GM23338 (cell line): ENCODE data around the gene CARMIL1. TPM values are rescaled to one million over a fixed set of nuclear protein-coding genes. Genes with fewer than 3 reads are reported as not detected.
A peak's percentile ranks its signal among the peaks of the same experiment; 100 is the strongest.

ENCODE experiments used
- ATAC-seq: fragments of 200-7000 bp; cut with Tn5 transposase; 3 replicates; pipeline ENCODE4 v1.9.1; 2020
- DNase-seq: peaks from one replicate; pipeline ENCODE4 v3.0.0-alpha.2; 2015; ENCODE audit warnings: low spot score
- H2AFZ ChIP-seq: fragments of 200-600 bp; sonication (generic); 2 replicates; pipeline ENCODE4 v1.8.0; 2016; ENCODE audit warnings: antibody characterized with exemption, mild to moderate bottlenecking, moderate library complexity
- H3F3A ChIP-seq: fragments of 200-600 bp; sonication (generic); replicated peaks from 2 replicates; pipeline ENCODE4 v1.8.0; 2017; ENCODE audit warnings: antibody characterized with exemption, mixed run types, low read depth
- H3K27ac ChIP-seq: fragments of 200-600 bp; sonication (generic); 2 replicates; pipeline ENCODE4 v1.6.1; 2016; ENCODE audit warnings: low read depth
- H3K27me3 ChIP-seq: fragments of 200-600 bp; sonication (generic); 2 replicates; pipeline ENCODE4 v1.8.0; 2016; ENCODE audit warnings: mild to moderate bottlenecking, mixed run types, moderate library complexity; ENCODE audit not compliant: insufficient read depth
- H3K36me3 ChIP-seq: fragments of 200-600 bp; sonication (generic); 2 replicates; pipeline ENCODE4 v1.8.0; 2016; ENCODE audit warnings: mild to moderate bottlenecking; ENCODE audit not compliant: insufficient read depth
- H3K4me1 ChIP-seq: fragments of 200-600 bp; sonication (generic); 2 replicates; pipeline ENCODE4 v1.8.0; 2016; ENCODE audit warnings: mild to moderate bottlenecking, moderate library complexity; ENCODE audit not compliant: insufficient read depth
- H3K4me2 ChIP-seq: fragments of 200-600 bp; sonication (generic); 2 replicates; pipeline ENCODE4 v1.7.1; 2017; ENCODE audit warnings: mixed run types
- H3K4me3 ChIP-seq: fragments of 200-600 bp; sonication (generic); 2 replicates; pipeline ENCODE4 v1.6.1; 2016; ENCODE audit warnings: mixed run types
- H3K79me2 ChIP-seq: fragments of 200-600 bp; sonication (generic); replicated peaks from 2 replicates; pipeline ENCODE4 v1.8.0; 2017; ENCODE audit warnings: mild to moderate bottlenecking; ENCODE audit not compliant: insufficient read depth
- H3K9me2 ChIP-seq: fragments of 200-600 bp; sonication (generic); 2 replicates; pipeline ENCODE4 v1.8.0; 2017; ENCODE audit not compliant: insufficient read depth
- H4K20me1 ChIP-seq: fragments of 200-600 bp; sonication (generic); replicated peaks from 2 replicates; pipeline ENCODE4 v1.8.0; 2017; ENCODE audit warnings: mild to moderate bottlenecking; ENCODE audit not compliant: insufficient read depth
- H3K27ac Mint-ChIP-seq: 2 replicates; pipeline ENCODE4 v1.8.0; 2020; ENCODE audit warnings: inconsistent platforms, mild to moderate bottlenecking, moderate library complexity, mixed read lengths
- H3K27me3 Mint-ChIP-seq: 3 replicates; pipeline ENCODE4 v1.8.0; 2022; ENCODE audit warnings: low read depth, mild to moderate bottlenecking, moderate library complexity, mixed read lengths, inconsistent platforms; ENCODE audit not compliant: insufficient read depth, poor library complexity
- H3K36me3 Mint-ChIP-seq: 3 replicates; pipeline ENCODE4 v1.8.0; 2021; ENCODE audit warnings: low read depth, mild to moderate bottlenecking, inconsistent platforms, moderate library complexity, mixed read lengths
- H3K4me1 Mint-ChIP-seq: 3 replicates; pipeline ENCODE4 v1.8.0; 2020; ENCODE audit warnings: mild to moderate bottlenecking, inconsistent platforms, mixed read lengths
- H3K4me3 Mint-ChIP-seq: 3 replicates; pipeline ENCODE4 v1.8.0; 2021; ENCODE audit warnings: moderate library complexity, mild to moderate bottlenecking, inconsistent platforms, mixed read lengths
- H3K9me3 Mint-ChIP-seq: 3 replicates; pipeline ENCODE4 v1.8.0; 2020; ENCODE audit warnings: moderate library complexity, mild to moderate bottlenecking, inconsistent platforms, mixed read lengths
- CREB1 ChIP-seq: fragments of 250-450 bp; sonication (Bioruptor Pico); IDR thresholded peaks from 2 replicates; pipeline ENCODE4 v1.5.0; 2020; ENCODE audit warnings: low read depth, mild to moderate bottlenecking, moderate library complexity
- EZH2 ChIP-seq: fragments of 200-600 bp; sonication (generic); IDR thresholded peaks from one replicate; pipeline ENCODE4 v1.8.0; 2017; ENCODE audit warnings: antibody characterized with exemption, mild to moderate bottlenecking, low read depth; ENCODE audit not compliant: unreplicated experiment
- EZH2phosphoT487 ChIP-seq: fragments of 200-600 bp; sonication (generic); IDR thresholded peaks from one replicate; pipeline ENCODE4 v1.8.1; 2018; ENCODE audit warnings: antibody characterized with exemption; ENCODE audit not compliant: unreplicated experiment
- JUNB ChIP-seq: IDR thresholded peaks from one replicate; pipeline ENCODE4 v1.6.1; 2016; ENCODE audit warnings: antibody characterized with exemption; ENCODE audit not compliant: unreplicated experiment
- NANOG ChIP-seq: IDR thresholded peaks from 2 replicates; pipeline ENCODE4 v1.6.1; 2016; ENCODE audit warnings: antibody characterized with exemption, borderline replicate concordance
- POLR2AphosphoS5 ChIP-seq: IDR thresholded peaks from 2 replicates; pipeline ENCODE4 v1.6.1; 2016; ENCODE audit warnings: antibody characterized with exemption, low read depth
- STAT1 ChIP-seq: IDR thresholded peaks from one replicate; pipeline ENCODE4 v1.6.1; 2016; ENCODE audit warnings: antibody characterized with exemption; ENCODE audit not compliant: unreplicated experiment
- ZNF114 ChIP-seq: fragments of 250-450 bp; sonication (Bioruptor Pico); IDR thresholded peaks from 2 replicates; pipeline ENCODE4 v1.5.0; 2020; ENCODE audit warnings: mild to moderate bottlenecking, moderate library complexity
- ZNF331 ChIP-seq: fragments of 250-450 bp; sonication (Bioruptor Pico); IDR thresholded peaks from 2 replicates; pipeline ENCODE4 v1.5.0; 2020; ENCODE audit warnings: low read depth, mild to moderate bottlenecking, moderate library complexity
- ZNF462 ChIP-seq: fragments of 250-450 bp; sonication (Bioruptor Pico); IDR thresholded peaks from 2 replicates; pipeline ENCODE4 v1.5.0; 2020; ENCODE audit warnings: mild to moderate bottlenecking, moderate library complexity
- polyA plus RNA-seq: library from polyadenylated mRNA; unstranded; fragments of >200 nt; fragmentation: Nextera tagmentation; extraction: Ambion mirVana; gene quantifications from 2 replicates; pipeline ENCODE4 v1.2.1, GENCODE V29; 2016
- total RNA-seq: library from RNA; depleted of rRNA; stranded (reverse); fragments of >200 nt; shearing (Covaris generic); gene quantifications from 2 replicates; pipeline ENCODE4 v1.2.3, GENCODE V29; 2014
- TF ChIP-seq, protein P1 (sequence below): IDR thresholded peaks from 2 replicates; pipeline ENCODE4 v1.6.1; 2016; ENCODE audit warnings: antibody characterized with exemption
- TF ChIP-seq, protein P2 (sequence below), 2 experiments: fragments of 200-600 bp in 1 of 2; sonication (generic) in 1 of 2; conservative IDR thresholded peaks; 2 replicates each; pipeline versions ENCODE4 v1.5.1 to v1.6.1; 2016 to 2017; ENCODE audit warnings: antibody characterized with exemption in 2 of 2, low read depth in 2 of 2, mild to moderate bottlenecking in 2 of 2, moderate library complexity in 1 of 2
- TF ChIP-seq, protein P3 (sequence below): IDR thresholded peaks from one replicate; pipeline ENCODE4 v1.6.1; 2018; ENCODE audit warnings: antibody characterized with exemption; ENCODE audit not compliant: unreplicated experiment

CARMIL1 gene
- total and polyA plus RNA-seq, 2 experiments from 2014 or later = 43.2 to 66.9 TPM

DNA sequence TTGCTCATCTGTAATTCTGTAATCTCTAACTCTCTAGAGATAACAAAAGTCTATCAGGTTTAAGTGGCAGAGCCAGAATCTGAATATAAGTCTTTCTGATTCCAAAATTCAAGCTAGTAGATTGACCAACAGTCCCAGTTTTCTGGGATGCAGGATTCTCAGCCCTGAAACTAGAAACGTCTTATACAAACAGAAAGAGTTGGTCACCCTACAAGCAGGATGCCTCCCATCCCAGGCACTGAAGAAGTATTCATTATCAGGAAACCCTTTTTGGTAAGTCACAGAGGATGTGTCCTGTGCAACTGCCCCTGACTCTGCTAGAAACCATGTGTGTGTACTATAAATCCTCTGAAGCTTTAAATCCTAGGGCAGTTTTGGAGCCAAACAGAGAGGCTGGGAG is 135.0 kb downstream of the CARMIL1 start:
- no peak overlapping the region for H2AFZ ChIP-seq
- H3F3A ChIP-seq = no peaks in the 10 kb centered on the region
- peaks cover 8% of the 10 kb centered on the region for H3K27me3 Mint-ChIP-seq
- H3K4me3 Mint-ChIP-seq = no peak overlapping the region
- no peaks in the 10 kb centered on the region for H3K36me3 ChIP-seq
- H3K4me1 ChIP-seq = peaks cover 78% of the 10 kb centered on the region
- peaks cover 3% of the 10 kb centered on the region for H3K9me3 Mint-ChIP-seq
- H3K4me2 ChIP-seq = peak overlapping the region; percentile 66
- H3K9me2 ChIP-seq = no peaks in the 10 kb centered on the region
- peaks cover 89% of the 10 kb centered on the region for H3K79me2 ChIP-seq
- ATAC-seq (no peak), DNase-seq (no peak)
- peak overlapping the region; percentile 4; the same call in 1 of the 2 replicates for H3K27ac ChIP-seq
- H3K36me3 Mint-ChIP-seq = peaks cover 9% of the 10 kb centered on the region; the same call in 2 of the 3 replicates
- H3K4me3 ChIP-seq = no peak overlapping the region
- no peaks in the 10 kb centered on the region for H3K27me3 ChIP-seq
- H3K4me1 Mint-ChIP-seq = peaks cover 77% of the 10 kb centered on the region
- H4K20me1 ChIP-seq = no peaks in the 10 kb centered on the region
- H3K27ac Mint-ChIP-seq = peak overlapping the region; percentile 70; the same call in 1 of the 2 replicates
- TF ChIP-seq STAT1 (no peak), EZH2 (no peak), JUNB (no peak), EZH2phosphoT487 (no peak), POLR2AphosphoS5 (no peak), ZNF462 (no peak), ZNF114 (CRISPR knock-in tag) (no peak), CREB1 (no peak), NANOG (no peak), ZNF331 (CRISPR knock-in tag) (no peak)
- TF ChIP-seq, protein P1, sequence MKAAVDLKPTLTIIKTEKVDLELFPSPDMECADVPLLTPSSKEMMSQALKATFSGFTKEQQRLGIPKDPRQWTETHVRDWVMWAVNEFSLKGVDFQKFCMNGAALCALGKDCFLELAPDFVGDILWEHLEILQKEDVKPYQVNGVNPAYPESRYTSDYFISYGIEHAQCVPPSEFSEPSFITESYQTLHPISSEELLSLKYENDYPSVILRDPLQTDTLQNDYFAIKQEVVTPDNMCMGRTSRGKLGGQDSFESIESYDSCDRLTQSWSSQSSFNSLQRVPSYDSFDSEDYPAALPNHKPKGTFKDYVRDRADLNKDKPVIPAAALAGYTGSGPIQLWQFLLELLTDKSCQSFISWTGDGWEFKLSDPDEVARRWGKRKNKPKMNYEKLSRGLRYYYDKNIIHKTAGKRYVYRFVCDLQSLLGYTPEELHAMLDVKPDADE = no peak
- TF ChIP-seq, protein P2, sequence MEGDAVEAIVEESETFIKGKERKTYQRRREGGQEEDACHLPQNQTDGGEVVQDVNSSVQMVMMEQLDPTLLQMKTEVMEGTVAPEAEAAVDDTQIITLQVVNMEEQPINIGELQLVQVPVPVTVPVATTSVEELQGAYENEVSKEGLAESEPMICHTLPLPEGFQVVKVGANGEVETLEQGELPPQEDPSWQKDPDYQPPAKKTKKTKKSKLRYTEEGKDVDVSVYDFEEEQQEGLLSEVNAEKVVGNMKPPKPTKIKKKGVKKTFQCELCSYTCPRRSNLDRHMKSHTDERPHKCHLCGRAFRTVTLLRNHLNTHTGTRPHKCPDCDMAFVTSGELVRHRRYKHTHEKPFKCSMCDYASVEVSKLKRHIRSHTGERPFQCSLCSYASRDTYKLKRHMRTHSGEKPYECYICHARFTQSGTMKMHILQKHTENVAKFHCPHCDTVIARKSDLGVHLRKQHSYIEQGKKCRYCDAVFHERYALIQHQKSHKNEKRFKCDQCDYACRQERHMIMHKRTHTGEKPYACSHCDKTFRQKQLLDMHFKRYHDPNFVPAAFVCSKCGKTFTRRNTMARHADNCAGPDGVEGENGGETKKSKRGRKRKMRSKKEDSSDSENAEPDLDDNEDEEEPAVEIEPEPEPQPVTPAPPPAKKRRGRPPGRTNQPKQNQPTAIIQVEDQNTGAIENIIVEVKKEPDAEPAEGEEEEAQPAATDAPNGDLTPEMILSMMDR (conservative IDR thresholded peaks at IDR 0.05; ENCODE audit: low read depth in 2 of 2) = no peak
- TF ChIP-seq, protein P3, sequence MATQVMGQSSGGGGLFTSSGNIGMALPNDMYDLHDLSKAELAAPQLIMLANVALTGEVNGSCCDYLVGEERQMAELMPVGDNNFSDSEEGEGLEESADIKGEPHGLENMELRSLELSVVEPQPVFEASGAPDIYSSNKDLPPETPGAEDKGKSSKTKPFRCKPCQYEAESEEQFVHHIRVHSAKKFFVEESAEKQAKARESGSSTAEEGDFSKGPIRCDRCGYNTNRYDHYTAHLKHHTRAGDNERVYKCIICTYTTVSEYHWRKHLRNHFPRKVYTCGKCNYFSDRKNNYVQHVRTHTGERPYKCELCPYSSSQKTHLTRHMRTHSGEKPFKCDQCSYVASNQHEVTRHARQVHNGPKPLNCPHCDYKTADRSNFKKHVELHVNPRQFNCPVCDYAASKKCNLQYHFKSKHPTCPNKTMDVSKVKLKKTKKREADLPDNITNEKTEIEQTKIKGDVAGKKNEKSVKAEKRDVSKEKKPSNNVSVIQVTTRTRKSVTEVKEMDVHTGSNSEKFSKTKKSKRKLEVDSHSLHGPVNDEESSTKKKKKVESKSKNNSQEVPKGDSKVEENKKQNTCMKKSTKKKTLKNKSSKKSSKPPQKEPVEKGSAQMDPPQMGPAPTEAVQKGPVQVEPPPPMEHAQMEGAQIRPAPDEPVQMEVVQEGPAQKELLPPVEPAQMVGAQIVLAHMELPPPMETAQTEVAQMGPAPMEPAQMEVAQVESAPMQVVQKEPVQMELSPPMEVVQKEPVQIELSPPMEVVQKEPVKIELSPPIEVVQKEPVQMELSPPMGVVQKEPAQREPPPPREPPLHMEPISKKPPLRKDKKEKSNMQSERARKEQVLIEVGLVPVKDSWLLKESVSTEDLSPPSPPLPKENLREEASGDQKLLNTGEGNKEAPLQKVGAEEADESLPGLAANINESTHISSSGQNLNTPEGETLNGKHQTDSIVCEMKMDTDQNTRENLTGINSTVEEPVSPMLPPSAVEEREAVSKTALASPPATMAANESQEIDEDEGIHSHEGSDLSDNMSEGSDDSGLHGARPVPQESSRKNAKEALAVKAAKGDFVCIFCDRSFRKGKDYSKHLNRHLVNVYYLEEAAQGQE = no peak
